WTC11 (cell line): ENCODE data around the gene HRH3. TPM values are rescaled to one million over a fixed set of nuclear protein-coding genes. Genes with fewer than 3 reads are reported as not detected.

Experiments used
- ATAC-seq: fragments of 200-7000 bp; cut with Tn5 transposase; 2 replicates; pipeline ENCODE4 v1.10.0; 2021; ENCODE audit warnings: mild to moderate bottlenecking, moderate library complexity
- CTCF ChIA-PET: fragments of 300-600 bp; sonication (Branson Sonifier 250); formaldehyde crosslinking; loops from one replicate; lab custom pipeline; 2021; ENCODE audit warnings: antibody characterized with exemption; lab: Charles Lee
- POLR2A ChIA-PET: fragments of 350-600 bp; sonication (Branson Sonifier 250); formaldehyde crosslinking; loops from one replicate; lab custom pipeline; 2021; ENCODE audit warnings: antibody characterized with exemption; lab: Charles Lee
- DNase-seq: peaks from one replicate; pipeline ENCODE4 v3.0.0; 2021; ENCODE audit warnings: low spot score
- H3K27ac Mint-ChIP-seq: 2 replicates; pipeline ENCODE4 v1.8.0; 2021; ENCODE audit warnings: mixed read lengths
- H3K27me3 Mint-ChIP-seq: 2 replicates; pipeline ENCODE4 v1.8.0; 2021; ENCODE audit warnings: low read depth, mild to moderate bottlenecking, moderate library complexity, mixed read lengths
- H3K36me3 Mint-ChIP-seq: 2 replicates; pipeline ENCODE4 v1.8.0; 2021; ENCODE audit warnings: mixed read lengths
- H3K4me1 Mint-ChIP-seq: 2 replicates; pipeline ENCODE4 v1.8.0; 2022; ENCODE audit warnings: mixed read lengths
- H3K4me3 Mint-ChIP-seq: 2 replicates; pipeline ENCODE4 v1.8.0; 2021; ENCODE audit warnings: mild to moderate bottlenecking, moderate library complexity, mixed read lengths
- H3K9me3 Mint-ChIP-seq: 2 replicates; pipeline ENCODE4 v1.8.0; 2021; ENCODE audit warnings: mixed read lengths
- AR ChIP-seq: fragments of 250-450 bp; sonication (Bioruptor Pico); IDR thresholded peaks from 2 replicates; pipeline ENCODE4 v1.9.0; 2021; ENCODE audit warnings: mild to moderate bottlenecking
- ATF1 ChIP-seq: sonication (generic); formaldehyde crosslinking; IDR thresholded peaks from 2 replicates; pipeline ENCODE4 v1.8.1; 2023; ENCODE audit warnings: mild to moderate bottlenecking, moderate library complexity, missing genetic modification reagents
- ETV6 ChIP-seq: sonication (generic); formaldehyde crosslinking; IDR thresholded peaks from 2 replicates; pipeline ENCODE4 v1.8.1; 2022; ENCODE audit warnings: mild to moderate bottlenecking, missing genetic modification reagents
- FOXK1 ChIP-seq: sonication (generic); formaldehyde crosslinking; IDR thresholded peaks from 2 replicates; pipeline ENCODE4 v1.8.0; 2022; ENCODE audit warnings: mild to moderate bottlenecking, moderate library complexity, missing genetic modification reagents
- FOXP1 ChIP-seq: sonication (generic); formaldehyde crosslinking; IDR thresholded peaks from 2 replicates; pipeline ENCODE4 v1.8.0; 2022; ENCODE audit warnings: missing genetic modification reagents, mild to moderate bottlenecking, moderate library complexity, borderline replicate concordance
- GTF2I ChIP-seq: fragments of 250-450 bp; sonication (Bioruptor Pico); conservative IDR thresholded peaks from 2 replicates; pipeline ENCODE4 v1.4.0; 2021; ENCODE audit warnings: mild to moderate bottlenecking
- NR2C2 ChIP-seq: sonication (generic); formaldehyde crosslinking; IDR thresholded peaks from 2 replicates; pipeline ENCODE4 v1.8.0; 2022; ENCODE audit warnings: mild to moderate bottlenecking, missing genetic modification reagents
- OVOL2 ChIP-seq: fragments of 250-450 bp; sonication (Bioruptor Pico); IDR thresholded peaks from 2 replicates; pipeline ENCODE4 v1.9.0; 2021; ENCODE audit warnings: mild to moderate bottlenecking, borderline replicate concordance
- SMAD3 ChIP-seq: sonication (generic); formaldehyde crosslinking; IDR thresholded peaks from 2 replicates; pipeline ENCODE4 v1.8.0; 2022; ENCODE audit warnings: missing genetic modification reagents, mild to moderate bottlenecking, borderline replicate concordance
- SP1 ChIP-seq: sonication (generic); formaldehyde crosslinking; conservative IDR thresholded peaks from 2 replicates; pipeline ENCODE4 v1.8.1; 2022; ENCODE audit warnings: missing genetic modification reagents
- TCF7 ChIP-seq: sonication (generic); formaldehyde crosslinking; IDR thresholded peaks from 2 replicates; pipeline ENCODE4 v1.8.0; 2022; ENCODE audit warnings: mild to moderate bottlenecking, low read depth, missing genetic modification reagents, moderate library complexity
- TEAD1 ChIP-seq: sonication (generic); formaldehyde crosslinking; IDR thresholded peaks from 2 replicates; pipeline ENCODE4 v1.8.0; 2022; ENCODE audit warnings: mild to moderate bottlenecking, missing genetic modification reagents
- ZNF121 ChIP-seq: sonication (generic); formaldehyde crosslinking; IDR thresholded peaks from 2 replicates; pipeline ENCODE4 v1.8.0; 2023; ENCODE audit warnings: missing genetic modification reagents
- ZNF219 ChIP-seq: sonication (generic); formaldehyde crosslinking; IDR thresholded peaks from 2 replicates; pipeline ENCODE4 v1.8.0; 2023; ENCODE audit warnings: missing genetic modification reagents, mild to moderate bottlenecking, borderline replicate concordance
- ZNF532 ChIP-seq: fragments of 250-450 bp; sonication (Bioruptor Pico); IDR thresholded peaks from 2 replicates; pipeline ENCODE4 v1.9.0; 2021; ENCODE audit warnings: mild to moderate bottlenecking, borderline replicate concordance
- total RNA-seq: library from RNA; stranded (reverse); gene quantifications from 3 replicates; pipeline ENCODE4 v1.2.3, GENCODE V29; 2021
- TF ChIP-seq, protein P1 (sequence below): fragments of 250-450 bp; sonication (Bioruptor Pico); IDR thresholded peaks from 2 replicates; pipeline ENCODE4 v2.1.2; 2022; ENCODE audit warnings: mild to moderate bottlenecking, moderate library complexity
- TF ChIP-seq, protein P2 (sequence below): sonication (generic); formaldehyde crosslinking; IDR thresholded peaks from 2 replicates; pipeline ENCODE4 v1.8.1; 2023; ENCODE audit warnings: mild to moderate bottlenecking, missing genetic modification reagents
- TF ChIP-seq, protein P3 (sequence below): sonication (generic); formaldehyde crosslinking; IDR thresholded peaks from 2 replicates; pipeline ENCODE4 v1.8.0; 2022; ENCODE audit warnings: mild to moderate bottlenecking, missing genetic modification reagents
- TF ChIP-seq, protein P4 (sequence below): sonication (generic); formaldehyde crosslinking; conservative IDR thresholded peaks from 2 replicates; pipeline ENCODE4 v1.8.1; 2023; ENCODE audit warnings: mild to moderate bottlenecking, low read depth, missing genetic modification reagents, moderate library complexity
- TF ChIP-seq, protein P5 (sequence below): sonication (generic); formaldehyde crosslinking; IDR thresholded peaks from 2 replicates; pipeline ENCODE4 v1.8.1; 2022; ENCODE audit warnings: low read depth, missing genetic modification reagents, borderline replicate concordance

Gene HRH3
- total RNA-seq, 1 experiment from 2014 or later = 3.3 TPM

DNA sequence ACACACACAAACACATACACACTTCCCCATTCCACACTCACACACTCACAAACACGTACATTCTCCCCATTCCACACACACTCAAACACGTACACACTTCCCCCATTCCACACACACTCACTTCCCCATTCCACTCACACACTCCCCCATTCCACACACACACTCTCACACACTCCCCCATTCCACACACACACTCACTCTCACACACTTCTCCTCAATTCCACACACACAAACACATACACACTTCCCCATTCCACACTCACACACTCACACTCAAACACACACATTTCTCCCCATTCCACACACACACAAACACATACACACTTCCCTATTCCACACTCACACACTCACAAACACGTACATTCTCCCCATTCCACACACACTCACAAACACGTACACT lies 9.6 kb upstream of the HRH3 start:
- peaks cover 4% of the 10 kb centered on the region; the same call in 1 of the 2 replicates for H3K27me3 Mint-ChIP-seq
- no peak overlapping the region for H3K4me3 Mint-ChIP-seq
- peaks cover 3% of the 10 kb centered on the region for H3K4me1 Mint-ChIP-seq
- DNase-seq (no peak), ATAC-seq (no peak)
- no peaks in the 10 kb centered on the region for H3K36me3 Mint-ChIP-seq
- no peak for TF ChIP-seq ZNF121 (CRISPR knock-in tag)
- TF ChIP-seq TEAD1 (CRISPR knock-in tag) = no peak
- TF ChIP-seq, protein P1, sequence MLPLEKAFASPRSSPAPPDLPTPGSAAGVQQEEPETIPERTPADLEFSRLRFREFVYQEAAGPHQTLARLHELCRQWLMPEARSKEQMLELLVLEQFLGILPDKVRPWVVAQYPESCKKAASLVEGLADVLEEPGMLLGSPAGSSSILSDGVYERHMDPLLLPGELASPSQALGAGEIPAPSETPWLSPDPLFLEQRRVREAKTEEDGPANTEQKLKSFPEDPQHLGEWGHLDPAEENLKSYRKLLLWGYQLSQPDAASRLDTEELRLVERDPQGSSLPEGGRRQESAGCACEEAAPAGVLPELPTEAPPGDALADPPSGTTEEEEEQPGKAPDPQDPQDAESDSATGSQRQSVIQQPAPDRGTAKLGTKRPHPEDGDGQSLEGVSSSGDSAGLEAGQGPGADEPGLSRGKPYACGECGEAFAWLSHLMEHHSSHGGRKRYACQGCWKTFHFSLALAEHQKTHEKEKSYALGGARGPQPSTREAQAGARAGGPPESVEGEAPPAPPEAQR (CRISPR knock-in tag) = no peak
- no peak for TF ChIP-seq TCF7 (CRISPR knock-in tag)
- TF ChIP-seq FOXK1 (CRISPR knock-in tag) = no peak
- TF ChIP-seq, protein P2, sequence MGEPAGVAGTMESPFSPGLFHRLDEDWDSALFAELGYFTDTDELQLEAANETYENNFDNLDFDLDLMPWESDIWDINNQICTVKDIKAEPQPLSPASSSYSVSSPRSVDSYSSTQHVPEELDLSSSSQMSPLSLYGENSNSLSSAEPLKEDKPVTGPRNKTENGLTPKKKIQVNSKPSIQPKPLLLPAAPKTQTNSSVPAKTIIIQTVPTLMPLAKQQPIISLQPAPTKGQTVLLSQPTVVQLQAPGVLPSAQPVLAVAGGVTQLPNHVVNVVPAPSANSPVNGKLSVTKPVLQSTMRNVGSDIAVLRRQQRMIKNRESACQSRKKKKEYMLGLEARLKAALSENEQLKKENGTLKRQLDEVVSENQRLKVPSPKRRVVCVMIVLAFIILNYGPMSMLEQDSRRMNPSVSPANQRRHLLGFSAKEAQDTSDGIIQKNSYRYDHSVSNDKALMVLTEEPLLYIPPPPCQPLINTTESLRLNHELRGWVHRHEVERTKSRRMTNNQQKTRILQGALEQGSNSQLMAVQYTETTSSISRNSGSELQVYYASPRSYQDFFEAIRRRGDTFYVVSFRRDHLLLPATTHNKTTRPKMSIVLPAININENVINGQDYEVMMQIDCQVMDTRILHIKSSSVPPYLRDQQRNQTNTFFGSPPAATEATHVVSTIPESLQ (CRISPR knock-in tag) = no peak
- TF ChIP-seq, protein P3, sequence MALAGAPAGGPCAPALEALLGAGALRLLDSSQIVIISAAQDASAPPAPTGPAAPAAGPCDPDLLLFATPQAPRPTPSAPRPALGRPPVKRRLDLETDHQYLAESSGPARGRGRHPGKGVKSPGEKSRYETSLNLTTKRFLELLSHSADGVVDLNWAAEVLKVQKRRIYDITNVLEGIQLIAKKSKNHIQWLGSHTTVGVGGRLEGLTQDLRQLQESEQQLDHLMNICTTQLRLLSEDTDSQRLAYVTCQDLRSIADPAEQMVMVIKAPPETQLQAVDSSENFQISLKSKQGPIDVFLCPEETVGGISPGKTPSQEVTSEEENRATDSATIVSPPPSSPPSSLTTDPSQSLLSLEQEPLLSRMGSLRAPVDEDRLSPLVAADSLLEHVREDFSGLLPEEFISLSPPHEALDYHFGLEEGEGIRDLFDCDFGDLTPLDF = no peak
- TF ChIP-seq, protein P4, sequence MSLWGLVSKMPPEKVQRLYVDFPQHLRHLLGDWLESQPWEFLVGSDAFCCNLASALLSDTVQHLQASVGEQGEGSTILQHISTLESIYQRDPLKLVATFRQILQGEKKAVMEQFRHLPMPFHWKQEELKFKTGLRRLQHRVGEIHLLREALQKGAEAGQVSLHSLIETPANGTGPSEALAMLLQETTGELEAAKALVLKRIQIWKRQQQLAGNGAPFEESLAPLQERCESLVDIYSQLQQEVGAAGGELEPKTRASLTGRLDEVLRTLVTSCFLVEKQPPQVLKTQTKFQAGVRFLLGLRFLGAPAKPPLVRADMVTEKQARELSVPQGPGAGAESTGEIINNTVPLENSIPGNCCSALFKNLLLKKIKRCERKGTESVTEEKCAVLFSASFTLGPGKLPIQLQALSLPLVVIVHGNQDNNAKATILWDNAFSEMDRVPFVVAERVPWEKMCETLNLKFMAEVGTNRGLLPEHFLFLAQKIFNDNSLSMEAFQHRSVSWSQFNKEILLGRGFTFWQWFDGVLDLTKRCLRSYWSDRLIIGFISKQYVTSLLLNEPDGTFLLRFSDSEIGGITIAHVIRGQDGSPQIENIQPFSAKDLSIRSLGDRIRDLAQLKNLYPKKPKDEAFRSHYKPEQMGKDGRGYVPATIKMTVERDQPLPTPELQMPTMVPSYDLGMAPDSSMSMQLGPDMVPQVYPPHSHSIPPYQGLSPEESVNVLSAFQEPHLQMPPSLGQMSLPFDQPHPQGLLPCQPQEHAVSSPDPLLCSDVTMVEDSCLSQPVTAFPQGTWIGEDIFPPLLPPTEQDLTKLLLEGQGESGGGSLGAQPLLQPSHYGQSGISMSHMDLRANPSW (CRISPR knock-in tag) = no peak
- no peak for TF ChIP-seq OVOL2
- TF ChIP-seq ZNF219 (CRISPR knock-in tag) = no peak
- TF ChIP-seq GTF2I (CRISPR knock-in tag) = no peak
- no peak for TF ChIP-seq SMAD3
- TF ChIP-seq NR2C2 = no peak
- no peak for TF ChIP-seq ATF1
- TF ChIP-seq FOXP1 (CRISPR knock-in tag) = no peak
- H3K9me3 Mint-ChIP-seq = peaks cover 5% of the 10 kb centered on the region
- H3K27ac Mint-ChIP-seq = no peak overlapping the region
- POLR2A ChIA-PET = no interaction called here
- CTCF ChIA-PET = no interaction called here

GRCh38 chr20:62228982-62229545 lies 9.0 kb upstream of the HRH3 start:
- H3K4me3 Mint-ChIP-seq = no peak overlapping the region
- H3K4me1 Mint-ChIP-seq = peaks cover 3% of the 10 kb centered on the region
- ATAC-seq (no peak), DNase-seq (no peak)
- H3K9me3 Mint-ChIP-seq = peaks cover 5% of the 10 kb centered on the region
- ChIA-PET CTCF (no interaction called here), POLR2A (no interaction called here)
- no peak overlapping the region for H3K27ac Mint-ChIP-seq
- no peaks in the 10 kb centered on the region for H3K36me3 Mint-ChIP-seq
- H3K27me3 Mint-ChIP-seq = peaks cover 4% of the 10 kb centered on the region; the same call in 1 of the 2 replicates
- TF ChIP-seq ETV6 (CRISPR knock-in tag) (no peak), OVOL2 (no peak), AR (CRISPR knock-in tag) (no peak), ZNF532 (CRISPR knock-in tag) (no peak), FOXP1 (CRISPR knock-in tag) (no peak), SP1 (no peak)
- TF ChIP-seq, protein P5, sequence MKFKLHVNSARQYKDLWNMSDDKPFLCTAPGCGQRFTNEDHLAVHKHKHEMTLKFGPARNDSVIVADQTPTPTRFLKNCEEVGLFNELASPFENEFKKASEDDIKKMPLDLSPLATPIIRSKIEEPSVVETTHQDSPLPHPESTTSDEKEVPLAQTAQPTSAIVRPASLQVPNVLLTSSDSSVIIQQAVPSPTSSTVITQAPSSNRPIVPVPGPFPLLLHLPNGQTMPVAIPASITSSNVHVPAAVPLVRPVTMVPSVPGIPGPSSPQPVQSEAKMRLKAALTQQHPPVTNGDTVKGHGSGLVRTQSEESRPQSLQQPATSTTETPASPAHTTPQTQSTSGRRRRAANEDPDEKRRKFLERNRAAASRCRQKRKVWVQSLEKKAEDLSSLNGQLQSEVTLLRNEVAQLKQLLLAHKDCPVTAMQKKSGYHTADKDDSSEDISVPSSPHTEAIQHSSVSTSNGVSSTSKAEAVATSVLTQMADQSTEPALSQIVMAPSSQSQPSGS (CRISPR knock-in tag) = no peak
